ENCODE data around the gene KCNA2.

- TF ChIP-seq CTCF (IDR thresholded peaks at IDR 0.05) (peak; percentile 71 to 85 (median 77)), POLR2A (IDR thresholded peaks at IDR 0.05; ENCODE audit: low read depth) (no peak), POLR2AphosphoS5 (IDR thresholded peaks at IDR 0.05) (no peak), EP300 (IDR thresholded peaks at IDR 0.05) (no peak)
These were observed 51.0 kb downstream of the KCNA2 start for GRCh38 chr1:110554871-110555801.

All from esophagus muscularis mucosa (tissue), 4 donors.